ENCODE measurements around the gene TPST1. TPM values are rescaled to one million over a fixed set of nuclear protein-coding genes. Genes with fewer than 3 reads are reported as not detected.

TPST1 gene
- total RNA-seq, 1 experiment from 2014 or later = 15.0 TPM

- ATAC-seq = no peak
- H3K4me3 Mint-ChIP-seq = no peak overlapping the region
Observed at GRCh38 chr7:66162622-66163021, 42.5 kb upstream of the TPST1 start.

More at GRCh38 chr7:66162622-66163021, 42.5 kb upstream of the TPST1 start:
- TF ChIP-seq ZNF232 (CRISPR knock-in tag; IDR thresholded peaks at IDR 0.05) (no peak), PRDM15 (CRISPR knock-in tag; IDR thresholded peaks at IDR 0.05) (no peak), TEAD4 (CRISPR knock-in tag; IDR thresholded peaks at IDR 0.05) (no peak), ZBTB43 (CRISPR knock-in tag; IDR thresholded peaks at IDR 0.05) (no peak), E2F1 (CRISPR knock-in tag; IDR thresholded peaks at IDR 0.05) (no peak), PRRX2 (CRISPR knock-in tag; IDR thresholded peaks at IDR 0.05) (no peak), OVOL2 (CRISPR knock-in tag; IDR thresholded peaks at IDR 0.05; ENCODE audit: borderline replicate concordance) (no peak), NR1H2 (CRISPR knock-in tag; IDR thresholded peaks at IDR 0.05) (no peak), SP1 (CRISPR knock-in tag; conservative IDR thresholded peaks at IDR 0.05) (no peak), GRHL2 (CRISPR knock-in tag; IDR thresholded peaks at IDR 0.05; ENCODE audit: insufficient replicate concordance, severe bottlenecking) (no peak), GABPB1 (CRISPR knock-in tag; IDR thresholded peaks at IDR 0.05) (no peak), SMAD4 (CRISPR knock-in tag; IDR thresholded peaks at IDR 0.05) (no peak), ELF4 (CRISPR knock-in tag; IDR thresholded peaks at IDR 0.05; ENCODE audit: low read depth) (no peak), FOXJ3 (CRISPR knock-in tag; IDR thresholded peaks at IDR 0.05; ENCODE audit: borderline replicate concordance) (no peak), FOXP4 (CRISPR knock-in tag; IDR thresholded peaks at IDR 0.05) (no peak), ZNF317 (CRISPR knock-in tag; IDR thresholded peaks at IDR 0.05; ENCODE audit: borderline replicate concordance, low read depth) (no peak), ZNF121 (CRISPR knock-in tag; IDR thresholded peaks at IDR 0.05) (no peak), ZNF138 (CRISPR knock-in tag; conservative IDR thresholded peaks at IDR 0.05) (no peak)
- TF ChIP-seq, protein P1, sequence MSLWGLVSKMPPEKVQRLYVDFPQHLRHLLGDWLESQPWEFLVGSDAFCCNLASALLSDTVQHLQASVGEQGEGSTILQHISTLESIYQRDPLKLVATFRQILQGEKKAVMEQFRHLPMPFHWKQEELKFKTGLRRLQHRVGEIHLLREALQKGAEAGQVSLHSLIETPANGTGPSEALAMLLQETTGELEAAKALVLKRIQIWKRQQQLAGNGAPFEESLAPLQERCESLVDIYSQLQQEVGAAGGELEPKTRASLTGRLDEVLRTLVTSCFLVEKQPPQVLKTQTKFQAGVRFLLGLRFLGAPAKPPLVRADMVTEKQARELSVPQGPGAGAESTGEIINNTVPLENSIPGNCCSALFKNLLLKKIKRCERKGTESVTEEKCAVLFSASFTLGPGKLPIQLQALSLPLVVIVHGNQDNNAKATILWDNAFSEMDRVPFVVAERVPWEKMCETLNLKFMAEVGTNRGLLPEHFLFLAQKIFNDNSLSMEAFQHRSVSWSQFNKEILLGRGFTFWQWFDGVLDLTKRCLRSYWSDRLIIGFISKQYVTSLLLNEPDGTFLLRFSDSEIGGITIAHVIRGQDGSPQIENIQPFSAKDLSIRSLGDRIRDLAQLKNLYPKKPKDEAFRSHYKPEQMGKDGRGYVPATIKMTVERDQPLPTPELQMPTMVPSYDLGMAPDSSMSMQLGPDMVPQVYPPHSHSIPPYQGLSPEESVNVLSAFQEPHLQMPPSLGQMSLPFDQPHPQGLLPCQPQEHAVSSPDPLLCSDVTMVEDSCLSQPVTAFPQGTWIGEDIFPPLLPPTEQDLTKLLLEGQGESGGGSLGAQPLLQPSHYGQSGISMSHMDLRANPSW (CRISPR knock-in tag; conservative IDR thresholded peaks at IDR 0.05; ENCODE audit: low read depth) = no peak
- TF ChIP-seq, protein P2, sequence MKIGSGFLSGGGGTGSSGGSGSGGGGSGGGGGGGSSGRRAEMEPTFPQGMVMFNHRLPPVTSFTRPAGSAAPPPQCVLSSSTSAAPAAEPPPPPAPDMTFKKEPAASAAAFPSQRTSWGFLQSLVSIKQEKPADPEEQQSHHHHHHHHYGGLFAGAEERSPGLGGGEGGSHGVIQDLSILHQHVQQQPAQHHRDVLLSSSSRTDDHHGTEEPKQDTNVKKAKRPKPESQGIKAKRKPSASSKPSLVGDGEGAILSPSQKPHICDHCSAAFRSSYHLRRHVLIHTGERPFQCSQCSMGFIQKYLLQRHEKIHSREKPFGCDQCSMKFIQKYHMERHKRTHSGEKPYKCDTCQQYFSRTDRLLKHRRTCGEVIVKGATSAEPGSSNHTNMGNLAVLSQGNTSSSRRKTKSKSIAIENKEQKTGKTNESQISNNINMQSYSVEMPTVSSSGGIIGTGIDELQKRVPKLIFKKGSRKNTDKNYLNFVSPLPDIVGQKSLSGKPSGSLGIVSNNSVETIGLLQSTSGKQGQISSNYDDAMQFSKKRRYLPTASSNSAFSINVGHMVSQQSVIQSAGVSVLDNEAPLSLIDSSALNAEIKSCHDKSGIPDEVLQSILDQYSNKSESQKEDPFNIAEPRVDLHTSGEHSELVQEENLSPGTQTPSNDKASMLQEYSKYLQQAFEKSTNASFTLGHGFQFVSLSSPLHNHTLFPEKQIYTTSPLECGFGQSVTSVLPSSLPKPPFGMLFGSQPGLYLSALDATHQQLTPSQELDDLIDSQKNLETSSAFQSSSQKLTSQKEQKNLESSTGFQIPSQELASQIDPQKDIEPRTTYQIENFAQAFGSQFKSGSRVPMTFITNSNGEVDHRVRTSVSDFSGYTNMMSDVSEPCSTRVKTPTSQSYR (CRISPR knock-in tag; IDR thresholded peaks at IDR 0.05) = no peak
- POLR2A ChIA-PET = interaction anchor here (0.7 kb wide), 1 partner anchor 23 kb away, joined by 6 read pairs; no protein-coding TSS in a partner anchor
- no peak for DNase-seq (ENCODE audit: low spot score)
- Mint-ChIP-seq H3K9me3 (no peaks in the 10 kb centered on the region), H3K27me3 (ENCODE audit: low read depth) (no peaks in the 10 kb centered on the region), H3K4me1 (no peaks in the 10 kb centered on the region), H3K27ac (no peak overlapping the region), H3K36me3 (peaks cover 8% of the 10 kb centered on the region)
- CTCF ChIA-PET = no interaction called here
